ENCODE measurements around the gene SMIM13.

Gene SMIM13

GRCh38 chr6:11161031-11161956 lies 67.7 kb downstream of the SMIM13 start:
- Histone ChIP-seq H3K27me3 (ENCODE audit: low read depth, low read length) (no peaks in the 10 kb centered on the region), H3K9ac (ENCODE audit: low read length) (no peak overlapping the region), H3K4me2 (ENCODE audit: low read length) (no peak overlapping the region), H3K4me3 (ENCODE audit: low read length) (no peak overlapping the region), H4K20me1 (ENCODE audit: insufficient read depth, low read length) (no peaks in the 10 kb centered on the region), H3K36me3 (replicated peaks; ENCODE audit: low read depth, low read length) (no peaks in the 10 kb centered on the region), H3K4me1 (ENCODE audit: low read length) (peaks cover 16% of the 10 kb centered on the region), H3K27ac (ENCODE audit: low read length) (no peak overlapping the region), H3K79me2 (ENCODE audit: low read length) (no peaks in the 10 kb centered on the region), H3K9me3 (ENCODE audit: insufficient read depth, low read length) (no peaks in the 10 kb centered on the region), H2AFZ (ENCODE audit: low read depth, low read length) (no peak overlapping the region)
- TF ChIP-seq CTCF (IDR thresholded peaks at IDR 0.05; ENCODE audit: low read depth, low read length), result no peak
- no peak for TF ChIP-seq EZH2phosphoT487 (IDR thresholded peaks at IDR 0.05; ENCODE audit: low read depth)

- no peak overlapping the region for H3K9ac ChIP-seq (ENCODE audit: low read length)
- H3K79me2 ChIP-seq (ENCODE audit: low read length), result no peaks in the 10 kb centered on the region
- H3K27ac ChIP-seq (ENCODE audit: low read length), result no peak overlapping the region
- no peaks in the 10 kb centered on the region for H3K27me3 ChIP-seq (ENCODE audit: low read depth, low read length)
- no peak overlapping the region for H2AFZ ChIP-seq (ENCODE audit: low read depth, low read length)
- H3K4me2 ChIP-seq (ENCODE audit: low read length), result no peak overlapping the region
- H3K4me3 ChIP-seq (ENCODE audit: low read length), result no peak overlapping the region
- no peaks in the 10 kb centered on the region for H4K20me1 ChIP-seq (ENCODE audit: insufficient read depth, low read length)
- H3K36me3 ChIP-seq (replicated peaks; ENCODE audit: low read depth, low read length), result no peaks in the 10 kb centered on the region
- peaks cover 16% of the 10 kb centered on the region for H3K4me1 ChIP-seq (ENCODE audit: low read length)
- no peak for TF ChIP-seq EZH2phosphoT487 (IDR thresholded peaks at IDR 0.05; ENCODE audit: low read depth)
- no peak for TF ChIP-seq CTCF (IDR thresholded peaks at IDR 0.05; ENCODE audit: low read depth, low read length)
- H3K9me3 ChIP-seq (ENCODE audit: insufficient read depth, low read length), result no peaks in the 10 kb centered on the region
Measured at GRCh38 chr6:11162262-11162661, 68.6 kb downstream of the SMIM13 start.

GRCh38 chr6:11163932-11164331 lies 70.3 kb downstream of the SMIM13 start:
- Histone ChIP-seq H3K9me3 (ENCODE audit: insufficient read depth, low read length) (no peaks in the 10 kb centered on the region), H3K27me3 (ENCODE audit: low read depth, low read length) (no peaks in the 10 kb centered on the region), H3K4me2 (ENCODE audit: low read length) (peak overlapping the region; percentile 48), H3K9ac (ENCODE audit: low read length) (no peak overlapping the region), H3K36me3 (replicated peaks; ENCODE audit: low read depth, low read length) (no peaks in the 10 kb centered on the region), H2AFZ (ENCODE audit: low read depth, low read length) (no peak overlapping the region), H3K79me2 (ENCODE audit: low read length) (no peaks in the 10 kb centered on the region), H3K4me1 (ENCODE audit: low read length) (peaks cover 16% of the 10 kb centered on the region), H4K20me1 (ENCODE audit: insufficient read depth, low read length) (no peaks in the 10 kb centered on the region), H3K4me3 (ENCODE audit: low read length) (peak overlapping the region; percentile 33), H3K27ac (ENCODE audit: low read length) (no peak overlapping the region)
- TF ChIP-seq EZH2phosphoT487 (IDR thresholded peaks at IDR 0.05; ENCODE audit: low read depth), result no peak
- TF ChIP-seq CTCF (IDR thresholded peaks at IDR 0.05; ENCODE audit: low read depth, low read length), result no peak

- TF ChIP-seq EZH2phosphoT487 (IDR thresholded peaks at IDR 0.05; ENCODE audit: low read depth) (no peak), CTCF (IDR thresholded peaks at IDR 0.05; ENCODE audit: low read depth, low read length) (no peak)
- H4K20me1 ChIP-seq (ENCODE audit: insufficient read depth, low read length), result no peaks in the 10 kb centered on the region
Measured at GRCh38 chr6:11164717-11165646, 71.3 kb downstream of the SMIM13 start.

More at GRCh38 chr6:11164717-11165646, 71.3 kb downstream of the SMIM13 start:
- Histone ChIP-seq H3K27me3 (ENCODE audit: low read depth, low read length) (no peaks in the 10 kb centered on the region), H3K79me2 (ENCODE audit: low read length) (no peaks in the 10 kb centered on the region), H3K4me3 (ENCODE audit: low read length) (no peak overlapping the region), H3K36me3 (replicated peaks; ENCODE audit: low read depth, low read length) (no peaks in the 10 kb centered on the region), H2AFZ (ENCODE audit: low read depth, low read length) (no peak overlapping the region), H3K27ac (ENCODE audit: low read length) (no peak overlapping the region), H3K4me1 (ENCODE audit: low read length) (peaks cover 16% of the 10 kb centered on the region), H3K9ac (ENCODE audit: low read length) (no peak overlapping the region), H3K4me2 (ENCODE audit: low read length) (peak overlapping the region; percentile 48), H3K9me3 (ENCODE audit: insufficient read depth, low read length) (no peaks in the 10 kb centered on the region)
